Thyroid gland (tissue), 4 donors: Measurements from ENCODE around the gene PNMA8B. TPM values are rescaled to one million over a fixed set of nuclear protein-coding genes. Genes with fewer than 3 reads are reported as not detected.

Experiments
- DNase-seq, 2 donors: peaks; one replicate each; pipeline ENCODE4 v3.0.0-alpha.2; 2019
- H3K27ac ChIP-seq, 3 donors: fragments of 200-600 bp; sonication (generic); 1 replicate in 2 of 3; 2 replicates in 1 of 3; pipeline ENCODE4 v1.5.1; 2016 to 2019; ENCODE audit warnings: mild to moderate bottlenecking in 1 of 3, moderate library complexity in 1 of 3
- H3K27me3 ChIP-seq: fragments of 200-600 bp; sonication (generic); one replicate; pipeline ENCODE4 v1.5.1; 2019
- H3K36me3 ChIP-seq, 2 donors: fragments of 200-600 bp; sonication (generic); one replicate each; pipeline ENCODE4 v1.5.1; 2016 to 2019
- H3K4me1 ChIP-seq, 2 donors: fragments of 200-600 bp; sonication (generic); one replicate each; pipeline ENCODE4 v1.5.1; 2017 to 2019
- H3K4me3 ChIP-seq, 3 donors: fragments of 200-600 bp; sonication (generic); replicated peaks in 1 of 3; 1 replicate in 2 of 3; 2 replicates in 1 of 3; pipeline ENCODE4 v1.5.1; 2016; ENCODE audit warnings: mild to moderate bottlenecking in 1 of 3
- H3K9me3 ChIP-seq: fragments of 200-600 bp; sonication (generic); one replicate; pipeline ENCODE4 v1.5.1; 2017
- POLR2A ChIP-seq, 2 donors: fragments of 450-650 bp; IDR thresholded peaks; one replicate each; pipeline ENCODE4 v1.6.1; 2017; ENCODE audit warnings: antibody characterized with exemption in 2 of 2, mild to moderate bottlenecking in 2 of 2, moderate library complexity in 1 of 2
- WGBS, 2 donors: methylation state at CpG; one replicate each; pipeline ENCODE4 v1.1.5; 2017; 5-methylcytosine and 5-hydroxymethylcytosine counted together
- intact Hi-C: fragments of 100-400 bp; cut with DNase I; formaldehyde crosslinking; loops from one replicate; pipeline ENCODE4 v1.15.1; 2023
- total RNA-seq, 4 donors: library from RNA; depleted of rRNA; stranded (reverse); fragments of >200 nt; gene quantifications; one replicate each; pipeline ENCODE4 v1.2.3, GENCODE V29; 2016
- TF ChIP-seq, protein P1 (sequence below), 6 experiments: fragments of 200-600 bp in 3 of 6; fragments of 450-650 bp in 3 of 6; sonication (generic) in 3 of 6; IDR thresholded peaks; one replicate each; pipeline ENCODE4 v1.5.1; 2016 to 2019; ENCODE audit warnings: antibody characterized with exemption in 6 of 6, mild to moderate bottlenecking in 2 of 6, inconsistent platforms in 1 of 6, moderate library complexity in 1 of 6

The PNMA8B gene
- total RNA-seq, 4 donors from 2014 or later, result 1.3 to 1.5 (median 1.5) TPM

DNA sequence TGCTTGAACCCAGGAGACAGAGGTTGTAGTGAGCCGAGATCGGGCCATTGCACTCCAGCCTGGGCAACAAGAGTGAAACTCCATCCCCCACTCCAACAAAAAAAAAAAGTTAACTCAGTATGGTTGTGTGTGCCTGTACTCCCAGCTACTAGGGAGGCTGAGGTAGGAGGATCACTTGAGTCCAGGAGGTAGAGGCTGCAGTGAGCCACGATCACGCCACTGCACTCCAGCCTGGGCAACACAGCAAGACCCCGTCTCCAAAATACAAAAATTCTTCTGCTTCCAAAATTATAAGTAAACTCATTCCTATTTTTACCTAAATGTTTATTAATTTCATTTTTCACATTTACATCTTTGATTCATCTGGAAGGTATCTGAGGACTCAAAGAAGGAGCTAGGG is 38.7 kb downstream of the PNMA8B start:
- intact Hi-C loops, result no loop called here
- Histone ChIP-seq H3K36me3 (no peaks in the 10 kb centered on the region), H3K27ac (no peak overlapping the region), H3K27me3 (no peaks in the 10 kb centered on the region), H3K9me3 (no peaks in the 10 kb centered on the region), H3K4me3 (no peak overlapping the region), H3K4me1 (peaks cover 0 to 5% of the 10 kb centered on the region in 2 donors)
- 86 to 96% methylated on average over 5 of the region's 5 CpGs for WGBS, 2 donors
- no peak for DNase-seq
- no peak for TF ChIP-seq POLR2A (IDR thresholded peaks at IDR 0.05)

DNA sequence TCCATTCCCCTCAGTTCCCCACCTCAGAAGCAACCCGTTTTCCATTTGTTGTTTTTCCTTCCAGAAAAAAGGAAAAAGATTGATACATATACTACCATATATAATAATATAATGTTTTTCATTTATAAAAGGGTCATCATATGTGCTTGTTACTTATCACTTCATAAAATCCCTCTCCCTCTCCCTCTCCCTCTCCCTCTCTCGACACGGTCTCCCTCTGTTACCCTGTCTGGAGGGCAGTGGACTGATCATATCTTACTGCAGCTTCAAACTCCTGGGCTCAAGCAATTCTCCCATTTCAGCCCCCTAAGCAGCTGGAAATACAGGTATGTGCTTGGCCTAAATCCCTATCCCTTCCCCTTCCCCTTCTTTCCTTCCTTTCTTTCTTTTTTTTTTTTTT is 41.4 kb downstream of the PNMA8B start:
- no peak overlapping the region for H3K4me3 ChIP-seq
- no peak for DNase-seq
- H3K9me3 ChIP-seq, result no peaks in the 10 kb centered on the region
- H3K36me3 ChIP-seq, result no peaks in the 10 kb centered on the region
- WGBS, 2 donors, result 46 to 63% methylated on average over 3 of the region's 3 CpGs
- TF ChIP-seq, protein P1, sequence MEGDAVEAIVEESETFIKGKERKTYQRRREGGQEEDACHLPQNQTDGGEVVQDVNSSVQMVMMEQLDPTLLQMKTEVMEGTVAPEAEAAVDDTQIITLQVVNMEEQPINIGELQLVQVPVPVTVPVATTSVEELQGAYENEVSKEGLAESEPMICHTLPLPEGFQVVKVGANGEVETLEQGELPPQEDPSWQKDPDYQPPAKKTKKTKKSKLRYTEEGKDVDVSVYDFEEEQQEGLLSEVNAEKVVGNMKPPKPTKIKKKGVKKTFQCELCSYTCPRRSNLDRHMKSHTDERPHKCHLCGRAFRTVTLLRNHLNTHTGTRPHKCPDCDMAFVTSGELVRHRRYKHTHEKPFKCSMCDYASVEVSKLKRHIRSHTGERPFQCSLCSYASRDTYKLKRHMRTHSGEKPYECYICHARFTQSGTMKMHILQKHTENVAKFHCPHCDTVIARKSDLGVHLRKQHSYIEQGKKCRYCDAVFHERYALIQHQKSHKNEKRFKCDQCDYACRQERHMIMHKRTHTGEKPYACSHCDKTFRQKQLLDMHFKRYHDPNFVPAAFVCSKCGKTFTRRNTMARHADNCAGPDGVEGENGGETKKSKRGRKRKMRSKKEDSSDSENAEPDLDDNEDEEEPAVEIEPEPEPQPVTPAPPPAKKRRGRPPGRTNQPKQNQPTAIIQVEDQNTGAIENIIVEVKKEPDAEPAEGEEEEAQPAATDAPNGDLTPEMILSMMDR (IDR thresholded peaks at IDR 0.05), result no peak
- TF ChIP-seq POLR2A (IDR thresholded peaks at IDR 0.05), result no peak
- no peaks in the 10 kb centered on the region for H3K27me3 ChIP-seq
- H3K27ac ChIP-seq, result no peak overlapping the region
- H3K4me1 ChIP-seq, result no peaks in the 10 kb centered on the region
- intact Hi-C loops, result no loop called here

DNA sequence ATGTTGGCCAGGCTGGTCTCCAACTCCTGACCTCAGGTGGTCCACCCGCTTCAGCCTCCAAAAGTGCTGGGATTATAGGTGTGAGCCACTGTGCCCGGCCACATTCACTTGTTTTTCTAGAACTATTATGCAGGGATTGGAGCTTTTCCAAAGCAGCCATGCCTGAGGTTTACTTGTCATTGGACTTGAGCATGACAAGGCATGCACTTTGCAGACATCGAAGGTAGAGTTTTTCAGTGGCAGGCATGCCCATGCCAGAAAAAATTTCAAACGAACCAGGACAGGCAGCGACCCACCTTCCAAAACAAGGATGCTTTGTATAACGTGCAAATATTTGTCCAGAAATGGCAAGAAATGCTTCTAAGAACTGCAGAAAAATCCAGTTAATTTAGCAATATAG is 42.0 kb downstream of the PNMA8B start:
- H3K27ac ChIP-seq, result no peak overlapping the region
- no peaks in the 10 kb centered on the region for H3K27me3 ChIP-seq
- peak; percentile 56 to 62 for DNase-seq
- no peak overlapping the region for H3K4me3 ChIP-seq
- intact Hi-C loops, result no loop called here
- TF ChIP-seq, protein P1 (IDR thresholded peaks at IDR 0.05), result no peak
- no peak for TF ChIP-seq POLR2A (IDR thresholded peaks at IDR 0.05)
- no peaks in the 10 kb centered on the region for H3K4me1 ChIP-seq
- 41 to 60% methylated on average over 6 of the region's 6 CpGs for WGBS, 2 donors
- H3K36me3 ChIP-seq, result no peaks in the 10 kb centered on the region
- no peaks in the 10 kb centered on the region for H3K9me3 ChIP-seq

DNA sequence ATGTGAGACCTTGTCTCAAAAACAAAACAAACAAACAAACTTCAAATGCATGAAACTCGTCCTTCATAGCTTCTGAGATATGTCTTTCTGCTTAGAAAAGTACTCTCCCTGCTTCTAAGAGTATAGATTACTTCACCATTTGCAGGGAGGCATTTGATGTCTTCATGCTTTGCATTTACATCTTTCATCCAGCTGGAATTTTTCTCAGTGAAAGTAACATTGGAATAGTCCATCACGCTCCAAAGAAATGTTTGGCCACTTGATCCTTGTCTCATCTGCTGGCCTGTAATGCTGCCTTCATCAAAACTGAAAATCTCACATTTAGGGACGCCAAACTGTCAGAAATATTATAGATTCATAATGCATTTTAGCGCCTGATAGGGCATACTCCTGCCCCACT is 43.5 kb downstream of the PNMA8B start:
- Histone ChIP-seq H3K27me3 (no peaks in the 10 kb centered on the region), H3K9me3 (no peaks in the 10 kb centered on the region), H3K4me3 (no peak overlapping the region), H3K36me3 (no peaks in the 10 kb centered on the region), H3K27ac (no peak overlapping the region), H3K4me1 (no peaks in the 10 kb centered on the region)
- no peak for DNase-seq
- intact Hi-C loops, result no loop called here
- no peak for TF ChIP-seq POLR2A (IDR thresholded peaks at IDR 0.05)
- TF ChIP-seq, protein P1 (IDR thresholded peaks at IDR 0.05), result no peak
- 50 to 62% methylated on average over 4 of the region's 4 CpGs for WGBS, 2 donors

DNA sequence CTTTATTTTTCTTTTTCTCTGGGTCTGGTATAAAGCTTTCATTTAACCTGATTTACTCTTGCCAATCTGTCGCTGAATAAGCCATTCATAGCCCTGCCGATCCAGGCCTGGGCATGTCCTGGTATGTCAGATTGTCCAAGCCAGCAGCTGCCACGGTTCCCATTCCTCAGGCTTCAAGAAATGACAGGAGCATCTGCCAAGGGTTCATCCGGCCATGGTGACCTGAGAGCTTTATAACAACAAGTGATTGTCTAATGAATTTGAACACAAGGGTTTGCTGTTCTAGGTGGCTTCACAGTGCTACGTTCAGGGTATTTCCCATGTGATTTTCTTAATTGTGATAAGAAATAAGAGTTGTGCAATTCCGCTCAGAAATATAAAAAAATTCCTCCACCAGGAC is 44.3 kb downstream of the PNMA8B start:
- no peak for DNase-seq
- Histone ChIP-seq H3K27me3 (no peaks in the 10 kb centered on the region), H3K27ac (no peak overlapping the region), H3K4me1 (no peaks in the 10 kb centered on the region), H3K36me3 (no peaks in the 10 kb centered on the region), H3K4me3 (no peak overlapping the region), H3K9me3 (no peaks in the 10 kb centered on the region)
- WGBS, 2 donors, result 53 to 60% methylated on average over 6 of the region's 6 CpGs
- TF ChIP-seq, protein P1 (IDR thresholded peaks at IDR 0.05), result no peak
- TF ChIP-seq POLR2A (IDR thresholded peaks at IDR 0.05), result no peak
- intact Hi-C loops, result no loop called here

DNA sequence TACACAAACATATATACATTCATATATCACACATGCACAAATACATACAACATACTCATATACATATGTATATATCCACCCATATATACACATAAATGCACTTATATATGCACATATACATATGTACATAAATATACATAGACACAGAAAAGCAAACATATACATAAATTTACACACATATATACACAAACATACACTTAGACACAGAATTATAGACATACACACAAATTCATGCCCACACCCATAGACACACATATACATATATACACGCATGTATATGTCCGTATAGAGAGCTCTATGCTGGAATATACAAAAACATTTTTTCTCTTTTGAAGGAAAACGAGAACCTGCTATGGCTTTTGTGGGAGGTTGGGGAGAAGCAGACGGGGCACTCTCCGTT is 44.9 kb downstream of the PNMA8B start:
- H3K4me1 ChIP-seq, result no peaks in the 10 kb centered on the region
- no peak overlapping the region for H3K4me3 ChIP-seq
- no peaks in the 10 kb centered on the region for H3K9me3 ChIP-seq
- TF ChIP-seq POLR2A (IDR thresholded peaks at IDR 0.05), result no peak
- TF ChIP-seq, protein P1 (IDR thresholded peaks at IDR 0.05), result no peak
- H3K27me3 ChIP-seq, result no peaks in the 10 kb centered on the region
- no peaks in the 10 kb centered on the region for H3K36me3 ChIP-seq
- no peak for DNase-seq
- WGBS, 2 donors, result 88 to 90% methylated on average over 5 of the region's 5 CpGs
- H3K27ac ChIP-seq, result no peak overlapping the region
- intact Hi-C loops, result no loop called here
